RWPE2 (cell line): ENCODE data around the gene ARHGAP18.
A peak's percentile ranks its signal among the peaks of the same experiment; 100 is the strongest.

ENCODE experiments used
- ATAC-seq: fragments of 200-7000 bp; cut with Tn5 transposase; 3 replicates; pipeline ENCODE4 v1.9.1; 2021; ENCODE audit warnings: low read depth
- DNase-seq: peaks from one replicate; pipeline ENCODE4 v3.0.0-alpha.2; 2020; ENCODE audit warnings: low spot score
- H3K27ac ChIP-seq: fragments of 450-650 bp; 2 replicates; pipeline ENCODE4 v1.5.1; 2017; ENCODE audit warnings: mild to moderate bottlenecking; ENCODE audit not compliant: poor library complexity, severe bottlenecking
- H3K27me3 ChIP-seq: fragments of 250-450 bp; sonication (Bioruptor Pico); 2 replicates; pipeline ENCODE4 v1.5.1; 2021; ENCODE audit warnings: mild to moderate bottlenecking, moderate library complexity; ENCODE audit not compliant: insufficient read depth, poor library complexity, severe bottlenecking
- H3K36me3 ChIP-seq: fragments of 250-450 bp; sonication (Bioruptor Pico); 2 replicates; pipeline ENCODE4 v1.5.1; 2020; ENCODE audit warnings: low read depth, mild to moderate bottlenecking, moderate library complexity
- H3K4me1 ChIP-seq: fragments of 250-450 bp; sonication (Bioruptor Pico); 2 replicates; pipeline ENCODE4 v1.5.1; 2021; ENCODE audit warnings: mild to moderate bottlenecking, moderate library complexity; ENCODE audit not compliant: insufficient read depth, poor library complexity, severe bottlenecking
- H3K4me3 ChIP-seq: fragments of 250-450 bp; sonication (Bioruptor Pico); 2 replicates; pipeline ENCODE4 v1.5.1; 2021; ENCODE audit warnings: mild to moderate bottlenecking, moderate library complexity; ENCODE audit not compliant: severe bottlenecking
- H3K9me3 ChIP-seq: fragments of 250-450 bp; sonication (Bioruptor Pico); 2 replicates; pipeline ENCODE4 v1.5.1; 2021; ENCODE audit warnings: mild to moderate bottlenecking, moderate library complexity; ENCODE audit not compliant: severe bottlenecking
- TF ChIP-seq, protein P1 (sequence below): fragments of 450-650 bp; IDR thresholded peaks from one replicate; pipeline ENCODE4 v1.5.1; 2017; ENCODE audit warnings: mild to moderate bottlenecking, moderate library complexity; ENCODE audit not compliant: poor library complexity, severe bottlenecking

ARHGAP18 gene

DNA sequence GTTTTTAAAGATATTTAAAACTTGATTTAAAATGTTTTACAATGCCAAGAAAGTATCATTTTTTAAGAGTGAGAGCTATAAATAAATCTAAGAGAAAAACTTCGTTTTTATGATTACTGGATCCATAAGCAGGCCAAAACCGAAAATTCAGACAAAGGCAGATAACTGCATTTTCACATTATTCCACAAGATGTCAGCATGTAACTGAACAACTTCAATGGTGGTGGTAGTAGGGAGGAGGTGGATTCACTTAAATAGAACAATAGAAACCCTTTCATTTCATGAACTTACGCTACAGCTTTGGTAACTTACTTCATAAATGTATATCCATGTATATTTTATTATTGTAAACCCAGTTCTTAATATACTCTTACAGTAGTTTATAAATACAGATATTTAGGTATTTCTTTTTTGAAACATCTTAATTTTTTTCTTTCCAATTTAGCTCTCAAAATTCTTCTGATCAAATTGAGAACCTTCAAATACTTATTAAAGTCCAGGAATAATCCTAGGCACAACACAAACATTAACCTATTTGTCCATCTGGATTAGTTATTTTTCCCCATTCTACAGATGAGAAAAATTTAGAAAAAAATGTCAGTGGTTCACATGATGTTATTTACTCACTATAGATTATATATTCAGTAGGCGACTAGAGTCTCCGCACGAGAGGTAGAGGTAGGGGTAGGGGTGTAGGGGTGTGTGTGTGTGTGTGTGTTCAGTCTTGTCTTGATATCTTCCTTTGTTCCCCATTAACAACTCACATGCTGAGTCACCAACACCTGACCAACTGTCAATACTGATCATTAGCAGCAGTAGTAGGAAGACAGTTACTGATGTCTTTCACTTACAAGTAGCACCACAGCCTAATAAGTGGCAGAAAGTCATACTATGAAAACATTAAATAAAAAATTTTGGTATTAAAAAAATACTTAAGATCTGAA is 111.5 kb downstream of the ARHGAP18 start:
- Histone ChIP-seq H3K4me1 (peaks cover 7% of the 10 kb centered on the region), H3K27ac (peak overlapping the region; percentile 6), H3K9me3 (no peaks in the 10 kb centered on the region), H3K4me3 (no peak overlapping the region), H3K36me3 (peaks cover 63% of the 10 kb centered on the region), H3K27me3 (no peaks in the 10 kb centered on the region)
- peak; percentile 77 for ATAC-seq
- DNase-seq = no peak
- TF ChIP-seq, protein P1, sequence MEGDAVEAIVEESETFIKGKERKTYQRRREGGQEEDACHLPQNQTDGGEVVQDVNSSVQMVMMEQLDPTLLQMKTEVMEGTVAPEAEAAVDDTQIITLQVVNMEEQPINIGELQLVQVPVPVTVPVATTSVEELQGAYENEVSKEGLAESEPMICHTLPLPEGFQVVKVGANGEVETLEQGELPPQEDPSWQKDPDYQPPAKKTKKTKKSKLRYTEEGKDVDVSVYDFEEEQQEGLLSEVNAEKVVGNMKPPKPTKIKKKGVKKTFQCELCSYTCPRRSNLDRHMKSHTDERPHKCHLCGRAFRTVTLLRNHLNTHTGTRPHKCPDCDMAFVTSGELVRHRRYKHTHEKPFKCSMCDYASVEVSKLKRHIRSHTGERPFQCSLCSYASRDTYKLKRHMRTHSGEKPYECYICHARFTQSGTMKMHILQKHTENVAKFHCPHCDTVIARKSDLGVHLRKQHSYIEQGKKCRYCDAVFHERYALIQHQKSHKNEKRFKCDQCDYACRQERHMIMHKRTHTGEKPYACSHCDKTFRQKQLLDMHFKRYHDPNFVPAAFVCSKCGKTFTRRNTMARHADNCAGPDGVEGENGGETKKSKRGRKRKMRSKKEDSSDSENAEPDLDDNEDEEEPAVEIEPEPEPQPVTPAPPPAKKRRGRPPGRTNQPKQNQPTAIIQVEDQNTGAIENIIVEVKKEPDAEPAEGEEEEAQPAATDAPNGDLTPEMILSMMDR = peak; percentile 91

DNA sequence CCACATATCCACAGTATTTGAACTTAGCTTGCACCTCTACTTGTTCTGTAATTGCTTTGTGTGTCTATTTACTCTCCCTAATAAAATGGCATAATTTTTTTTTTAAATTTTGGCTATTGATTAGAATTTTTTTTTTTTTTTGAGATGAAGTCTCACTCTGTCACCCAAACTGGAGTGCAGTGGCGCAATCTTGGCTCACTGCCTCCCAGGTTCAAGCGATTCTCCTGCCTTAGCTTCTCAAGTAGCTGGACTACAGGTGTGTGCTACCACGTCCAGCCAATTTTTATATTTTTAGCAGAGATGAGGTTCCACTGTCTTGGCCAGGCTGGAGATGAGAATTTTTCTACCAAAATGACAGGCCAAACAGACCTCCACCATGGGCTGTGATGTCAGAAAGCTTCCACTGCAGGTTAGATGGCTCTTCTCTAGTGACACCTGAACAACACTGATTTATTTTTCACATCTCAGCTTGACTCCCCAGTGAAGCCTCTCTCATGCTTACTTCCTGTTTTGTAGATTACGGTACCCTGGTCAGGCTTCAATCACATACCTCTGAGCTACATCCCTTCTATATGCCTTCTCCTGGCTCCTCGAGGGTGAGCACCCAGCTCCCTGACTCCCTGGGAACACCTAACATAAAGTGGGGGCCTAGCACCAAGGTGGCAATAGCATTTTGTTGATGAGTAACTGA is 112.8 kb downstream of the ARHGAP18 start:
- H3K4me1 ChIP-seq = peaks cover 7% of the 10 kb centered on the region
- DNase-seq (no peak), ATAC-seq (no peak)
- H3K9me3 ChIP-seq = no peaks in the 10 kb centered on the region
- no peak overlapping the region for H3K27ac ChIP-seq
- no peaks in the 10 kb centered on the region for H3K27me3 ChIP-seq
- H3K4me3 ChIP-seq = no peak overlapping the region
- TF ChIP-seq, protein P1 = no peak
- H3K36me3 ChIP-seq = peaks cover 74% of the 10 kb centered on the region

DNA sequence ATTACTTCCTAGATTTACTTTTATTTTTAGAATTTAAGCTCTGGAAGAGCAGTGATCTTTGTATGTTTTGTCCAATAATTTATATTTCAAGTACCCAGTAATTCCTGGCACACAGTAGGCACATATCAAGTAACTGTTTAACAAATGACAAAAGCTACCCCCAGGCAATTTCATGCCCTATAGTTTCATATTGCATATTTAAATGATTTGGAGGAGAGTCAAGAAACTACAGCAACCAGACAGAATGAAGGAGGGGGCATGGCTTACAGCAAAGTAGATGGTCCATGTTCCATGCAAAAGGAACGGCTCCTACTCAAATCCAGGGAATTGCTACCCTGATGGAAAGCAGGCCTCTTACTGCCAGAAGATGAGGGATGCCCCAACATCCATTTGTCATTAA is 113.5 kb downstream of the ARHGAP18 start:
- DNase-seq (no peak), ATAC-seq (no peak)
- Histone ChIP-seq H3K9me3 (no peaks in the 10 kb centered on the region), H3K27me3 (no peaks in the 10 kb centered on the region), H3K36me3 (peaks cover 74% of the 10 kb centered on the region), H3K27ac (no peak overlapping the region), H3K4me3 (no peak overlapping the region), H3K4me1 (peaks cover 7% of the 10 kb centered on the region)
- TF ChIP-seq, protein P1 = no peak

DNA sequence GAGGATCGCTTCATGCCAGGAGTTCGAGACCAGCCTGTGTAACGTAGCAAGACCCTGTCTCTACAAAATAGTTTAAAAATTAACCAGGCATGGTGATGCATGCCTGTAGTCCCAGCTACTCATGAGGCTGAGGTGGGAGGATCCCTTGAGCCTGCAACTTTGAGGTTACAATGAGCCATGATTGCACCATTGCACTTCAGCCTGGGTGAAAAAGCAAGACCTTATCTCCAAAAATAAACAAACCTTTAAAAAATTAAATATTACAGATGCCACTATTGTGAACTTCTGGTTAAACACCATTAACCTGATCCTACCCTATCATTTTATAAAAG is 116.8 kb downstream of the ARHGAP18 start:
- Histone ChIP-seq H3K9me3 (no peaks in the 10 kb centered on the region), H3K27me3 (no peaks in the 10 kb centered on the region), H3K4me3 (no peak overlapping the region), H3K27ac (no peak overlapping the region), H3K4me1 (peaks cover 7% of the 10 kb centered on the region), H3K36me3 (peaks cover 45% of the 10 kb centered on the region)
- DNase-seq (no peak), ATAC-seq (no peak)
- TF ChIP-seq, protein P1 = no peak
